HEK293 (cell line): ENCODE measurements around the gene CAMK1G.

Experiments used
- ATF2 ChIP-seq: fragments of 450-650 bp; formaldehyde crosslinking; IDR thresholded peaks from 2 replicates; pipeline ENCODE4 v1.5.1; 2016; ENCODE audit warnings: missing biosample characterization, missing genetic modification characterization, low read depth
- CTCF ChIP-seq: fragments of 450-650 bp; formaldehyde crosslinking; IDR thresholded peaks from 2 replicates; pipeline ENCODE4 v1.5.1; 2016; ENCODE audit warnings: missing biosample characterization, missing genetic modification characterization
- SCRT2 ChIP-seq: fragments of 450-650 bp; formaldehyde crosslinking; IDR thresholded peaks from 2 replicates; pipeline ENCODE4 v1.5.1; 2016; ENCODE audit warnings: missing biosample characterization, missing genetic modification characterization
- ZBTB7A ChIP-seq: fragments of 450-650 bp; formaldehyde crosslinking; IDR thresholded peaks from 2 replicates; pipeline ENCODE4 v1.5.1; 2016; ENCODE audit warnings: low read depth, missing biosample characterization, missing genetic modification characterization
- ZNF266 ChIP-seq: fragments of 450-650 bp; formaldehyde crosslinking; IDR thresholded peaks from 2 replicates; pipeline ENCODE4 v1.5.1; 2016; ENCODE audit warnings: missing biosample characterization, missing genetic modification characterization, low read depth
- ZNF571 ChIP-seq: fragments of 450-650 bp; formaldehyde crosslinking; IDR thresholded peaks from 2 replicates; pipeline ENCODE4 v1.5.0; 2017; ENCODE audit warnings: missing biosample characterization, missing genetic modification characterization
- TF ChIP-seq, protein P1 (sequence below): fragments of 450-650 bp; IDR thresholded peaks from 2 replicates; pipeline ENCODE4 v1.5.1; 2018; ENCODE audit warnings: missing biosample characterization, missing genetic modification characterization

DNA sequence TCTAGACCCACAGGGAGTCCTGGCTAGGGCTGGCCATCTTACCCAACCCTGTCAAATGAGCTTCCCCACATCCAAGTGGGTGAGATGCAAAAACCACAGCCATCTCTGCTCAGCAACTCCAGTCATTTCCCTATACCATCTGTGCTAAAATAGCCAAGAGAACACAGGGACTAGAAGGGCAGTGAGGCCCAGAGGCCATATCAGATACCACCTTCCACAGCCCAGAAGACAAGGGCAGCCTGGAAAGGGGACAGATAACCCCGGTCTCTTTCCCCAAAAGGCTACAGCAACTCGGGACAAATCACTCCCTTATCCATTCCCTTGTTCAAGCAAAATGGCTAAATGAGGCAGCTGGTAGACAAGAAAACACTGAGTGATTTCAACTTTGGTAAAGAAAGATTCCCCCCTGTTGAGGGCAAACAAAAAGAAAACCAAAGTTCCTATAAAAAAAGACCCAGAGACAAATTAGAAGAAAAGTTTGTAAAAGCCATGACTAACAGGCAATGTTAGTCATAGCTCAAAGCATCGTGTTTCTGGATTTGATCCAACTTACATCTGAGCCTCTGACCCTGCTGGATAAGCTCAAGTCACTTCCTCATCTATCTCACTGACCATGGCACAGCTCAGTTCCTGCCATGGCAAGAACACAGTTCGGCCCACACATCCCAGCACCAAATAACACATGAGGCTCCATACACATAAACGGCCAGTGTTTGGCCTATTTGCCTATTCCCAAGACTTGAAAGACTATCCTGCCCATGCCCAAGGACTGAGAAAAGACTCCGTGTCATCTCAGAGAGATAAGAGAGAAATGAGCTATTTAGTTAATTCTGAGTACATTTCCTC, 65.6 kb downstream of the CAMK1G start:
- no peak for TF ChIP-seq CTCF (tag by site-specific recombination)
- no peak for TF ChIP-seq ATF2
- no peak for TF ChIP-seq ZBTB7A (tag by site-specific recombination)
- no peak for TF ChIP-seq ZNF266 (tag by site-specific recombination)
- no peak for TF ChIP-seq ZNF571 (tag by site-specific recombination)
- no peak for TF ChIP-seq SCRT2
- TF ChIP-seq, protein P1, sequence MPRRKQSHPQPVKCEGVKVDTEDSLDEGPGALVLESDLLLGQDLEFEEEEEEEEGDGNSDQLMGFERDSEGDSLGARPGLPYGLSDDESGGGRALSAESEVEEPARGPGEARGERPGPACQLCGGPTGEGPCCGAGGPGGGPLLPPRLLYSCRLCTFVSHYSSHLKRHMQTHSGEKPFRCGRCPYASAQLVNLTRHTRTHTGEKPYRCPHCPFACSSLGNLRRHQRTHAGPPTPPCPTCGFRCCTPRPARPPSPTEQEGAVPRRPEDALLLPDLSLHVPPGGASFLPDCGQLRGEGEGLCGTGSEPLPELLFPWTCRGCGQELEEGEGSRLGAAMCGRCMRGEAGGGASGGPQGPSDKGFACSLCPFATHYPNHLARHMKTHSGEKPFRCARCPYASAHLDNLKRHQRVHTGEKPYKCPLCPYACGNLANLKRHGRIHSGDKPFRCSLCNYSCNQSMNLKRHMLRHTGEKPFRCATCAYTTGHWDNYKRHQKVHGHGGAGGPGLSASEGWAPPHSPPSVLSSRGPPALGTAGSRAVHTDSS (tag by site-specific recombination): no peak
